Peyer's patch (tissue), 4 donors: ENCODE results near the gene GPR108.
A peak's percentile ranks its signal among the peaks of the same experiment; 100 is the strongest.

Source experiments
- CTCF ChIP-seq, 6 experiments: fragments of 450-650 bp in 4 of 6; fragments of 200-600 bp in 2 of 6; sonication (generic) in 1 of 6; IDR thresholded peaks; one replicate each; pipeline ENCODE4 v1.5.1; 2017 to 2019; ENCODE audit warnings: antibody characterized with exemption in 6 of 6, mild to moderate bottlenecking in 3 of 6, moderate library complexity in 1 of 6
- POLR2A ChIP-seq, 2 donors: fragments of 450-650 bp; IDR thresholded peaks; one replicate each; pipeline ENCODE4 v1.5.1; 2017; ENCODE audit warnings: antibody characterized with exemption in 2 of 2, mild to moderate bottlenecking in 2 of 2, moderate library complexity in 2 of 2

GRCh38 chr19:6772866-6773322 lies 35.5 kb upstream of the GPR108 start:
- TF ChIP-seq CTCF (IDR thresholded peaks at IDR 0.05) = no peak
- TF ChIP-seq POLR2A (IDR thresholded peaks at IDR 0.05) = peak in 1 of 2 donors; percentile 1
